Measurements from ENCODE around the gene TMEM144.

Gene TMEM144

DNA sequence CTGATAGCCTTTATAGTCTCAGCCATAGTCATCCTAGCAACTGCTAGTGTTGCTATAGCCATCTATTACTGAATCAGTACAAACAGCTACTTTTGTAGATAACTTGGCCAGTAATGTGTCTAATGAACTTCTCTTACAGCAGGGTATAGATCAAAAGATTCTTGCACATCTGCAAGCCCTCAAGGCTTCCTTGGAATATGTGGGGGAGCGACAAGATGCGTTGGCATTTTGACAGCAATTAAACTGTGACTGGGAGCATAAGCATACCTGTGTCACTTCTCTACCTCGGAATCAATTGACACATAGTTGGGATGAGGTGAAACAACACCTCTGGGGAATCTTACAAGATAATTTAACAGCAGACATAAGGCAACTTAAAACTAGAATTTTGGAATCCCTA, 87.6 kb downstream of the TMEM144 start:
- no peak for DNase-seq (ENCODE audit: low read depth, low spot score)

DNA sequence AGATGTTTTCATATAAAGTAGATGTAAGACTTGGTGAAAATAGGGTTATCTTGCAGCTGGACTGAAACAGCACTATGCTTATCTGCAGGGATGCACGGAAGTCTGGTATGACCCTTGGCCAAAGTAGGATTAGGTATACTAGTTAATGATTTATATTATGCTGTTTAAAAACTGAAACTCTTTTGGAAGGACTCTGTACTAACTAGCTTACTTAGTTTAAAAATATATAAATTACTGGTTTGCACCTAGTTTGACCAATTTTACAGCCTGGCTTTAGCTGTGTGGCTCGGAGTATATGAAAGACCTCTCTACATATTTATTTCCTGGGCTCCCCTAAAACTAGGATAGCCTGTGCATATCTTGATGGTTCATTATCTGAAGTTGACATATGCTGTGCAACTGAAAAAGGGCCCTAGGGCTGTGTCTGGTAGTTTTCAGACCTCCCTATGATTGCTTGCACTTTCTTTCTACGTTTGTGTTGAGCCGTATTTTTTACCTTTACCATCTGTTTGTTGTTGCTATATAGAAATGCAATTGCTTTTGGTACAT, 89.2 kb downstream of the TMEM144 start:
- DNase-seq (ENCODE audit: low read depth, low spot score): no peak

DNA sequence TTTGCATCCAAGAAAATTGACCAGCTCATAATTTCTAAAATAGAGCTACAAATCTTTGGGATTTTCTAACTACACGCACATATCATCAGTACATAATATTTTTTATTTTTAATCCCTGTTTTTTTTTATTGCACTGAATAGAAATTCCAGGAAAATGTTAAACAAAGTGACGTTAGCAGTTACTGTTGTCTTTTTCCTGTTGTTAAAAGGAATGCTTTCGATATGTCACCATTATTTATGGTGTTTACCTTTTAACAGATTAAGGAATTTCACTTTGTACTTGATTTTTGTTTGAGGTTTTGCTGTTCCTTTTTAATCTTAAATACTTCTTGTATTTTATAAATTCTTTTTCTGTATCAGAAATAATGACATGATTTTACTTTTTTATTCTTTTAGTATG, 89.7 kb downstream of the TMEM144 start:
- DNase-seq (ENCODE audit: low read depth, low spot score): no peak

DNA sequence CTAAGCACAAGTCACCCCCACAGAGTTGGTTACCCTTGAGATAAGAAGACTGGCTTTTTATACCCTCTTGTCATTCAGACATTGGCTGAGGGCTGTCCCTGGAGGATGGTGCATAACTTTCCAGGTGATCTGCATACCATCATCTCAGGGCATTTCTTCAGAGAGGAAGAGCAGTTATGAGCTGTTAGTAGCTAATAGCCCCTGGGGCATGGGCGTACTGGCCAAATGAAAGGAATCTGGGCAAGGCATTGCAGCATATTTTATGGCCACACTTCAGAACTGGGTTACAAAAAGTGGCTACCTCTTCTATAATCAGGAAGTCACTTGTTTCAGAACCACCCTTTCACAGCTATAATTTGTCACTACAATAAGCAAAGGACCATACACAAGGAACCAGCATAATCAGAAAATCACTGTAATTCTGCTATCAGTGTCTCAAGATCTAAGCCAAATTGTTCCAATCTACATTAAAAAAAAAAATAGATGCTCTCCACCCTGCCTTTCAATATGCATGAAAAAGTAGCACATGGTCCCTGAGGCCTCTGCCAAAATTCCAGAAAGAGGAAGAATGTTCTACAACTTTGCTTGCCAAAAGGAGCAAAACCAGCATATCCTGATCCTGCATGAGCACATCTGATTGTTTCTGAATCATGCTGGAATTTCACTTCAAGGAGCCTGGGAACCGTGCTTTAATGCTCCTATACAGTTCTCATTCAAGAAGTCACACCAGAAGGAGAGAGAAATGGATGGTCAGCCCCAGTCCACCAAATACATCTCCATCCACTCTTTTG, 92.0 kb downstream of the TMEM144 start:
- no peak for DNase-seq (ENCODE audit: low read depth, low spot score)

DNA sequence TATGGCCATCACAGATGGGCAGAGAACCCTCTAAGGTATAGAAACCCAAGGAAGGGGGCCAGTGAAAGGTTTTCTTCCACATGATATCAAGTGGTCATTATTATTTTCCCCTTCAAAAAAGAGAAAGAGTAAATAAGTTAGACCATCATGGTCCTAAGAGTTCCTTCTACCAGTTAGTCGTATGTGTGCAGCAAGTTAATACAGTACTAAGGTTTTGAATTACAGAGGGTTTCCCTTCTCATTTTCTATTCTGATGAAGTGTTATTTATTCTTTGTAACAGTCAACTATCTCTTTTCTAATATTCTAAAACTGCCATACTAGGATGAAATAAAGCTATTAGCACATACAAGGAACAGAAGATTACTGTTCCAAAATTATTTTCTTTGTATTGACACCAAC, 94.4 kb downstream of the TMEM144 start:
- DNase-seq (ENCODE audit: low read depth, low spot score): no peak
